SK-N-SH (cell line): ENCODE data around the gene PCYT1B. TPM values are rescaled to one million over a fixed set of nuclear protein-coding genes. Genes with fewer than 3 reads are reported as not detected.
"Not testable (repeated sequence)": the region's sequence is repeated elsewhere in the genome, so short reads cannot be mapped to it uniquely, and the experiment has no call there.

Source experiments
- CTCF ChIA-PET: fragments of 300-600, 350-600 bp; formaldehyde crosslinking; extraction: SDS; loops from one replicate; lab custom pipeline; 2021; lab: Yijun Ruan, JAX
- POLR2A ChIA-PET: fragments of 350-600 bp; sonication (Branson Sonifier 250); formaldehyde crosslinking; extraction: SDS; loops from one replicate; lab custom pipeline; 2020; ENCODE audit warnings: antibody characterized with exemption, inconsistent platforms; lab: Yijun Ruan, JAX
- DNase-seq: peaks from one replicate; pipeline ENCODE4 v3.0.0; 2012
- H2AFZ ChIP-seq: fragments of 200-600 bp; sonication (generic); 2 replicates; pipeline ENCODE4 v1.8.1; 2016; ENCODE audit warnings: antibody characterized with exemption, mild to moderate bottlenecking, low read depth
- H3F3A ChIP-seq: fragments of 200-600 bp; sonication (generic); replicated peaks from 2 replicates; pipeline ENCODE3; 2016; ENCODE audit warnings: antibody characterized with exemption, mild to moderate bottlenecking; ENCODE audit not compliant: insufficient read depth
- H3K27ac ChIP-seq, 2 experiments: fragments of 200-500 bp in 1 of 2; fragments of 200-600 bp in 1 of 2; sonication (Bioruptor generic) in 1 of 2; sonication (generic), shearing (Covaris generic) in 1 of 2; 2 replicates each; pipeline versions ENCODE4 v1.5.1 to v1.6.1; 2014 to 2016; ENCODE audit warnings: low read depth in 2 of 2, inconsistent platforms in 1 of 2, low read length in 1 of 2, mild to moderate bottlenecking in 1 of 2, mixed read lengths in 1 of 2
- H3K27me3 ChIP-seq: fragments of 200-600 bp; sonication (generic), shearing (Covaris generic); 2 replicates; pipeline ENCODE4 v1.6.1; 2016; ENCODE audit warnings: mixed run types; ENCODE audit not compliant: insufficient read depth
- H3K36me3 ChIP-seq, 2 experiments: fragments of 200-500 bp in 1 of 2; fragments of 200-600 bp in 1 of 2; sonication (Bioruptor generic) in 1 of 2; sonication (generic) in 1 of 2; replicated peaks in 1 of 2; 2 replicates each; pipeline versions ENCODE3 to v1.5.1; 2014 to 2016; ENCODE audit warnings: low read length in 1 of 2, mild to moderate bottlenecking in 1 of 2; ENCODE audit not compliant: insufficient read depth in 2 of 2, control insufficient read depth in 1 of 2
- H3K4me1 ChIP-seq, 2 experiments: fragments of 200-500 bp in 1 of 2; fragments of 200-600 bp in 1 of 2; sonication (Bioruptor generic) in 1 of 2; sonication (generic), shearing (Covaris generic) in 1 of 2; 2 replicates each; pipeline versions ENCODE4 v1.5.1 to v1.6.1; 2014 to 2016; ENCODE audit warnings: low read depth in 1 of 2, low read length in 1 of 2, mixed run types in 1 of 2; ENCODE audit not compliant: insufficient read depth in 2 of 2, control insufficient read depth in 1 of 2
- H3K4me2 ChIP-seq: fragments of 200-600 bp; sonication (generic), shearing (Covaris generic); 2 replicates; pipeline ENCODE4 v1.6.1; 2017; ENCODE audit warnings: mixed run types
- H3K4me3 ChIP-seq, 2 experiments: fragments of 200-500 bp in 1 of 2; fragments of 200-600 bp in 1 of 2; sonication (Bioruptor generic) in 1 of 2; sonication (generic), shearing (Covaris generic) in 1 of 2; 2 replicates each; pipeline versions ENCODE4 v1.5.1 to v1.8.1; 2014 to 2016; ENCODE audit warnings: low read depth in 2 of 2, inconsistent platforms in 1 of 2, low read length in 1 of 2, mild to moderate bottlenecking in 1 of 2, mixed read lengths in 1 of 2, moderate library complexity in 1 of 2
- H3K79me2 ChIP-seq: fragments of 200-600 bp; sonication (generic); 2 replicates; pipeline ENCODE4 v1.8.1; 2017; ENCODE audit warnings: mild to moderate bottlenecking; ENCODE audit not compliant: insufficient read depth
- H3K9ac ChIP-seq: fragments of 200-600 bp; sonication (generic); 2 replicates; pipeline ENCODE4 v1.6.1; 2017; ENCODE audit warnings: mixed run types
- H3K9me2 ChIP-seq: fragments of 200-600 bp; sonication (generic); 2 replicates; pipeline ENCODE4 v1.6.1; 2017; ENCODE audit warnings: mixed run types
- H3K9me3 ChIP-seq: fragments of 200-600 bp; sonication (generic); 2 replicates; pipeline ENCODE4 v1.6.1; 2017; ENCODE audit warnings: mixed run types, mild to moderate bottlenecking, moderate library complexity
- H4K20me1 ChIP-seq: fragments of 200-600 bp; sonication (generic); 2 replicates; pipeline ENCODE4 v1.6.1; 2017; ENCODE audit warnings: mild to moderate bottlenecking, mixed run types; ENCODE audit not compliant: insufficient read depth
- ELF1 ChIP-seq: IDR thresholded peaks from 2 replicates; pipeline ENCODE4 v1.4.0; 2012
- EZH2phosphoT487 ChIP-seq: fragments of 200-600 bp; sonication (generic); IDR thresholded peaks from 2 replicates; pipeline ENCODE4 v1.6.1; 2017; ENCODE audit warnings: low read depth, mixed run types, mild to moderate bottlenecking, antibody characterized with exemption, moderate library complexity, borderline replicate concordance
- FOXJ3 ChIP-seq: sonication (generic); formaldehyde crosslinking; IDR thresholded peaks from 2 replicates; pipeline ENCODE4 v1.5.1; 2020; ENCODE audit warnings: mild to moderate bottlenecking, missing genetic modification reagents
- FOXM1 ChIP-seq: IDR thresholded peaks from 2 replicates; pipeline ENCODE4 v1.4.0; 2012; ENCODE audit warnings: low read depth, mild to moderate bottlenecking
- JUND ChIP-seq: IDR thresholded peaks from 2 replicates; pipeline ENCODE4 v1.4.0; 2012
- MXI1 ChIP-seq: IDR thresholded peaks from 2 replicates; pipeline ENCODE4 v1.6.1; 2012; ENCODE audit warnings: mild to moderate bottlenecking, low read depth, low read length, improper control_type of control experiment
- POLR2AphosphoS5 ChIP-seq: IDR thresholded peaks from 2 replicates; pipeline ENCODE4 v1.6.1; 2012; ENCODE audit warnings: low read depth, low read length
- RCOR1 ChIP-seq: fragments of 150-350 bp; IDR thresholded peaks from 2 replicates; pipeline ENCODE4 v1.6.1; 2017; ENCODE audit warnings: antibody characterized with exemption, low read length
- RXRA ChIP-seq: IDR thresholded peaks from 2 replicates; pipeline ENCODE4 v1.4.0; 2012; ENCODE audit warnings: low read depth, mild to moderate bottlenecking, borderline replicate concordance
- TEAD4 ChIP-seq: IDR thresholded peaks from 2 replicates; pipeline ENCODE4 v1.4.0; 2012; ENCODE audit warnings: mild to moderate bottlenecking, borderline replicate concordance; ENCODE audit not compliant: insufficient read depth
- WGBS: methylation state at CpG from one replicate; pipeline ENCODE4 v1.1.6; 2017; ENCODE audit warnings: low lambda C conversion rate; 5-methylcytosine and 5-hydroxymethylcytosine counted together
- polyA plus RNA-seq, 3 experiments: library from polyadenylated mRNA; depleted of rRNA; stranded (reverse); fragments of >200 nt; gene quantifications; 2 replicates each; pipeline ENCODE4 v1.2.3, GENCODE V29; 2012
- TF ChIP-seq, protein P1 (sequence below): fragments of 200-600 bp; sonication (generic); IDR thresholded peaks from 2 replicates; pipeline ENCODE4 v1.6.1; 2017; ENCODE audit warnings: antibody characterized with exemption, mild to moderate bottlenecking, moderate library complexity
- TF ChIP-seq, protein P2 (sequence below): IDR thresholded peaks from 2 replicates; pipeline ENCODE4; 2012

Gene PCYT1B
- polyA plus RNA-seq, 1 of the 3 experiments (the other 2 are of a cell fraction), result 2.6 TPM

DNA sequence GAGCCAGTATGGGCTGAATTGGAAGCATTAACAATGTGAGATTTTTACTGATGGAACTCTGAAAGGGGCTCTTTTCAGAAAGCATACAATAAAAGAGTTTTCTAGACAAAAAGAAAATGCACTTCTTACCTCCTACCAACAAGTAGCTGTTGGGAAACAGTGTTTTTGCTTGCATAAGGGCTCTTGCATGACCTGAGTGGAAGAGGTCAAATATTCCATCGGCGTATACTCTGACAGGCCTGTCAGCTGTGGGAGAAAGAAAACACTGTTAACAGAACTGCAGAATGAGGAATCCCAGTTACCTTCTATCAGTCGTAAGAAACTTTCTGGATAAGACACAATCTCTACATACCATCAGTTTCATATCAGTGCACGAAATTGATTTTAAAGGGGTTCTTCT, 39.5 kb downstream of the PCYT1B start:
- POLR2A ChIA-PET, result no interaction called here
- no peaks in the 10 kb centered on the region for H3K36me3 ChIP-seq
- H3K4me2 ChIP-seq, result no peak overlapping the region
- no peaks in the 10 kb centered on the region for H3K4me1 ChIP-seq
- H4K20me1 ChIP-seq, result no peaks in the 10 kb centered on the region
- TF ChIP-seq TEAD4 (no peak), MXI1 (no peak), RXRA (no peak), FOXM1 (no peak), JUND (no peak), ELF1 (no peak), FOXJ3 (CRISPR knock-in tag) (no peak), RCOR1 (no peak), EZH2phosphoT487 (no peak), POLR2AphosphoS5 (no peak)
- TF ChIP-seq, protein P1, sequence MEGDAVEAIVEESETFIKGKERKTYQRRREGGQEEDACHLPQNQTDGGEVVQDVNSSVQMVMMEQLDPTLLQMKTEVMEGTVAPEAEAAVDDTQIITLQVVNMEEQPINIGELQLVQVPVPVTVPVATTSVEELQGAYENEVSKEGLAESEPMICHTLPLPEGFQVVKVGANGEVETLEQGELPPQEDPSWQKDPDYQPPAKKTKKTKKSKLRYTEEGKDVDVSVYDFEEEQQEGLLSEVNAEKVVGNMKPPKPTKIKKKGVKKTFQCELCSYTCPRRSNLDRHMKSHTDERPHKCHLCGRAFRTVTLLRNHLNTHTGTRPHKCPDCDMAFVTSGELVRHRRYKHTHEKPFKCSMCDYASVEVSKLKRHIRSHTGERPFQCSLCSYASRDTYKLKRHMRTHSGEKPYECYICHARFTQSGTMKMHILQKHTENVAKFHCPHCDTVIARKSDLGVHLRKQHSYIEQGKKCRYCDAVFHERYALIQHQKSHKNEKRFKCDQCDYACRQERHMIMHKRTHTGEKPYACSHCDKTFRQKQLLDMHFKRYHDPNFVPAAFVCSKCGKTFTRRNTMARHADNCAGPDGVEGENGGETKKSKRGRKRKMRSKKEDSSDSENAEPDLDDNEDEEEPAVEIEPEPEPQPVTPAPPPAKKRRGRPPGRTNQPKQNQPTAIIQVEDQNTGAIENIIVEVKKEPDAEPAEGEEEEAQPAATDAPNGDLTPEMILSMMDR, result no peak
- TF ChIP-seq, protein P2, sequence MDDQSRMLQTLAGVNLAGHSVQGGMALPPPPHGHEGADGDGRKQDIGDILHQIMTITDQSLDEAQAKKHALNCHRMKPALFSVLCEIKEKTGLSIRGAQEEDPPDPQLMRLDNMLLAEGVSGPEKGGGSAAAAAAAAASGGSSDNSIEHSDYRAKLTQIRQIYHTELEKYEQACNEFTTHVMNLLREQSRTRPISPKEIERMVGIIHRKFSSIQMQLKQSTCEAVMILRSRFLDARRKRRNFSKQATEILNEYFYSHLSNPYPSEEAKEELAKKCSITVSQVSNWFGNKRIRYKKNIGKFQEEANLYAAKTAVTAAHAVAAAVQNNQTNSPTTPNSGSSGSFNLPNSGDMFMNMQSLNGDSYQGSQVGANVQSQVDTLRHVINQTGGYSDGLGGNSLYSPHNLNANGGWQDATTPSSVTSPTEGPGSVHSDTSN, result no peak
- H3K9ac ChIP-seq, result no peak overlapping the region
- no peaks in the 10 kb centered on the region for H3K9me3 ChIP-seq
- CTCF ChIA-PET, result no interaction called here
- H3K27ac ChIP-seq, result no peak overlapping the region
- no peak overlapping the region for H3K4me3 ChIP-seq
- H3K79me2 ChIP-seq, result no peaks in the 10 kb centered on the region
- DNase-seq, result no peak
- no peaks in the 10 kb centered on the region for H3K27me3 ChIP-seq
- H3F3A ChIP-seq, result no peaks in the 10 kb centered on the region
- H3K9me2 ChIP-seq, result no peaks in the 10 kb centered on the region
- no peak overlapping the region for H2AFZ ChIP-seq
- 39% methylated on average over 4 of the region's 4 CpGs for WGBS

DNA sequence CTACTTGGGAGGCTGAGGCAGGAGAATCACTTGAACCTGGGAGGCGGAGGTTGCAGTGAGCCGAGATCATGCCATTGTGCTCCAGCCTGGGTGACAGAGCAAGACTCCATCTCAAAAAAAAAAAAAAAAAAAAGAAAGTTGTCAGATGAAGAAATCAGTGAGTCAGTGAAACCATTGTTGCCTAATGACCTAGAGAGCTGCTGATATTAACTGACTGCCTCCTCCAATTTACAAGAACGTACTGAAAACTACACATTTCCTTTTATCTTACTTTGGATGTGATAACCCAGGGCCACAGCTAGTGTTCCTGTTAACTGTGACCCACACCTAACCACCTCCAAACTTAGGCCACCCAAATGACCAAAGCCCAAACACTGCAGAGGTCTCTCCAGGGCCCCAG, 41.2 kb downstream of the PCYT1B start:
- H3F3A ChIP-seq, H3K9ac ChIP-seq, H3K4me2 ChIP-seq, CTCF ChIA-PET, H3K27ac ChIP-seq, DNase-seq, H3K9me2 ChIP-seq, POLR2A ChIA-PET, H3K4me1 ChIP-seq, H3K79me2 ChIP-seq, H2AFZ ChIP-seq, H3K36me3 ChIP-seq, H3K4me3 ChIP-seq, H3K27me3 ChIP-seq, H4K20me1 ChIP-seq, H3K9me3 ChIP-seq: not testable (repeated sequence)
- WGBS, result 71% methylated on average over 3 of the region's 3 CpGs
